GM12878 (cell line): ENCODE results near the gene COX18. TPM values are rescaled to one million over a fixed set of nuclear protein-coding genes. Genes with fewer than 3 reads are reported as not detected.

ENCODE experiments used
- ATF7 ChIP-seq: fragments of 450-650 bp; IDR thresholded peaks from 2 replicates; pipeline ENCODE4 v1.6.1; 2016; ENCODE audit warnings: low read depth, mild to moderate bottlenecking
- BACH1 ChIP-seq: fragments of 450-650 bp; IDR thresholded peaks from 2 replicates; pipeline ENCODE4 v1.6.1; 2017; ENCODE audit warnings: mild to moderate bottlenecking, borderline replicate concordance
- DPF2 ChIP-seq: fragments of 450-650 bp; IDR thresholded peaks from 2 replicates; pipeline ENCODE4 v1.6.1; 2017; ENCODE audit warnings: mild to moderate bottlenecking
- MTA2 ChIP-seq: fragments of 450-650 bp; IDR thresholded peaks from 2 replicates; pipeline ENCODE4 v1.6.1; 2016; ENCODE audit warnings: low read depth, mild to moderate bottlenecking, moderate library complexity
- MYC ChIP-seq: IDR thresholded peaks from 2 replicates; pipeline ENCODE4 v1.6.1; 2011; ENCODE audit warnings: mild to moderate bottlenecking, low read length, moderate library complexity, inconsistent platforms; ENCODE audit not compliant: insufficient read depth, insufficient replicate concordance, insufficient read length, severe bottlenecking
- RBBP5 ChIP-seq: fragments of 200-600 bp; sonication (generic); conservative IDR thresholded peaks from 2 replicates; pipeline ENCODE4 v1.6.1; 2016
- SMARCA5 ChIP-seq: fragments of 450-650 bp; IDR thresholded peaks from 2 replicates; pipeline ENCODE4 v1.6.1; 2017; ENCODE audit warnings: mild to moderate bottlenecking
- TCF12 ChIP-seq: IDR thresholded peaks from 2 replicates; pipeline ENCODE4 v1.6.1; 2011; ENCODE audit warnings: low read depth, mild to moderate bottlenecking, low read length
- ZNF217 ChIP-seq: fragments of 450-650 bp; IDR thresholded peaks from 2 replicates; pipeline ENCODE4 v1.6.1; 2017; ENCODE audit warnings: antibody characterized with exemption, mild to moderate bottlenecking
- ZZZ3 ChIP-seq: IDR thresholded peaks from 2 replicates; pipeline ENCODE4 v1.6.1; 2011; ENCODE audit warnings: low read depth; ENCODE audit not compliant: control insufficient read depth, insufficient read length
- polyA plus RNA-seq, 11 experiments: library from polyadenylated mRNA; depleted of rRNA in 4 of 11; unstranded in 6 of 11; stranded (reverse) in 5 of 11; fragments of >200 nt; fragmentation: Nextera tagmentation in 4 of 11; fragmentation: Illumina TruSeq in 1 of 11; extraction: Ambion mirVana in 4 of 11; extraction: Trizol in 1 of 11; gene quantifications; 1 replicate in 1 of 11; 2 replicates in 10 of 11; pipeline versions ENCODE4 v1.2.1 to v1.2.3, GENCODE V29; 2011 to 2016; ENCODE audit warnings: inconsistent platforms in 2 of 11, missing spikeins in 2 of 11, low read depth in 1 of 11
- total RNA-seq, 4 experiments: library from RNA; depleted of rRNA in 3 of 4; stranded (reverse); fragments of >200 nt in 3 of 4; fragmentation: Illumina TruSeq in 1 of 4; extraction: Trizol in 1 of 4; gene quantifications; 2 replicates each; pipeline versions ENCODE4 v1.2.1 to v1.2.3, GENCODE V29; 2013 to 2021
- TF ChIP-seq, protein P1 (sequence below): fragments of 150-350 bp; IDR thresholded peaks from 2 replicates; pipeline ENCODE4 v1.6.1; 2014; ENCODE audit warnings: mild to moderate bottlenecking, low read depth, low read length
- TF ChIP-seq, protein P2 (sequence below): IDR thresholded peaks from 2 replicates; pipeline ENCODE4 v1.6.1; 2012; ENCODE audit warnings: improper control_type of control experiment, low read depth, low read length; ENCODE audit not compliant: insufficient replicate concordance
- TF ChIP-seq, protein P3 (sequence below), 3 experiments: IDR thresholded peaks in 2 of 3; conservative IDR thresholded peaks in 1 of 3; 2 replicates each; pipeline ENCODE4 v1.5.1; 2011; ENCODE audit warnings: low read depth in 3 of 3, low read length in 3 of 3, mild to moderate bottlenecking in 3 of 3, control low read depth in 2 of 3, moderate library complexity in 2 of 3, inconsistent platforms in 1 of 3, mixed read lengths in 1 of 3; ENCODE audit not compliant: control insufficient read depth in 2 of 3, insufficient read depth in 1 of 3; ENCODE audit errors: extremely low read depth in 1 of 3
- TF ChIP-seq, protein P4 (sequence below): IDR thresholded peaks from 2 replicates; pipeline ENCODE4 v1.6.1; 2011; ENCODE audit warnings: borderline replicate concordance, low read depth, mild to moderate bottlenecking, moderate library complexity, mixed read lengths, low read length; ENCODE audit not compliant: insufficient read depth; ENCODE audit errors: extremely low read length
- TF ChIP-seq, protein P5 (sequence below): fragments of 450-650 bp; IDR thresholded peaks from 2 replicates; pipeline ENCODE4 v1.6.1; 2017; ENCODE audit warnings: mild to moderate bottlenecking, low read depth, inconsistent platforms; ENCODE audit not compliant: poor library complexity, severe bottlenecking

The COX18 gene
- total and polyA plus RNA-seq, 10 of the 15 experiments (the other 5 are each of a cell fraction or from before 2014, with no cell fraction given), result 7.2 to 36.4 (median 17.7) TPM

DNA sequence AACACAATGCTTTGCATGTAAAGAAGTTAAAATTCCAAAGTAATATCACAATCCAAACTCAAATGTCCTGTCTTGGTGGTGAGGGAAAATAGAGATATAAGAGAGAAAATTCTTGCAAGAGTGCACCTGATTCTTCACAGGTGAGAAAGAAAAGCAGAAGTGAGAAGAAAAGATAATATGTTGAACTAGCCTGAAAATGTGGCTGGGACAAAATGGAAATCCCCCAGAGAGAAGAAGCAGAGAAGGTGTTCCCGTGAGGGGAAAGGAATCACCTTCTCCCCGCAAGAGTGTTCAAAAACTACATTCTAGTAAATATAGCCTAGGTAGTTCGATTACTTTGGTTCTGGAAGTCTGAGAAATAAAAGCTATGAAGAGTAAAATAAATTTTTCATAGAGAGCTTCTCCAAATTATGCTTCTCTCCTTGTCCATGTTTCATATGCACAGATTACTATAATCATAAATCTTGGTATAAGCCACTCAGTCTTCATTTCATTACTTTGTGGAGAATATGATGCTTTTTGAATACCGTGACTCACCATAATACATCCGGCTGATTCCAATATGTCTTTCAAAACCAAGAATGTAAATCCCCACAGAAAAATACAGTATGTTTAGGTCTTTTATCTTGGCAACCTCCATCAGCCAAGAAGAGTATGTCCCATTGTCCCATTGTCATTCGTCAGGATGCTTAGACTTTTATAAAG, 63.1 kb downstream of the COX18 start (continued):
- TF ChIP-seq, protein P1, sequence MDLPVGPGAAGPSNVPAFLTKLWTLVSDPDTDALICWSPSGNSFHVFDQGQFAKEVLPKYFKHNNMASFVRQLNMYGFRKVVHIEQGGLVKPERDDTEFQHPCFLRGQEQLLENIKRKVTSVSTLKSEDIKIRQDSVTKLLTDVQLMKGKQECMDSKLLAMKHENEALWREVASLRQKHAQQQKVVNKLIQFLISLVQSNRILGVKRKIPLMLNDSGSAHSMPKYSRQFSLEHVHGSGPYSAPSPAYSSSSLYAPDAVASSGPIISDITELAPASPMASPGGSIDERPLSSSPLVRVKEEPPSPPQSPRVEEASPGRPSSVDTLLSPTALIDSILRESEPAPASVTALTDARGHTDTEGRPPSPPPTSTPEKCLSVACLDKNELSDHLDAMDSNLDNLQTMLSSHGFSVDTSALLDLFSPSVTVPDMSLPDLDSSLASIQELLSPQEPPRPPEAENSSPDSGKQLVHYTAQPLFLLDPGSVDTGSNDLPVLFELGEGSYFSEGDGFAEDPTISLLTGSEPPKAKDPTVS, result no peak
- TF ChIP-seq SMARCA5 (no peak), ZNF217 (no peak), MTA2 (peak; percentile 78), MYC (no peak), TCF12 (no peak), ATF7 (peak; percentile 48), DPF2 (peak; percentile 79), RBBP5 (no peak), ZZZ3 (no peak), BACH1 (no peak)
- TF ChIP-seq, protein P2, sequence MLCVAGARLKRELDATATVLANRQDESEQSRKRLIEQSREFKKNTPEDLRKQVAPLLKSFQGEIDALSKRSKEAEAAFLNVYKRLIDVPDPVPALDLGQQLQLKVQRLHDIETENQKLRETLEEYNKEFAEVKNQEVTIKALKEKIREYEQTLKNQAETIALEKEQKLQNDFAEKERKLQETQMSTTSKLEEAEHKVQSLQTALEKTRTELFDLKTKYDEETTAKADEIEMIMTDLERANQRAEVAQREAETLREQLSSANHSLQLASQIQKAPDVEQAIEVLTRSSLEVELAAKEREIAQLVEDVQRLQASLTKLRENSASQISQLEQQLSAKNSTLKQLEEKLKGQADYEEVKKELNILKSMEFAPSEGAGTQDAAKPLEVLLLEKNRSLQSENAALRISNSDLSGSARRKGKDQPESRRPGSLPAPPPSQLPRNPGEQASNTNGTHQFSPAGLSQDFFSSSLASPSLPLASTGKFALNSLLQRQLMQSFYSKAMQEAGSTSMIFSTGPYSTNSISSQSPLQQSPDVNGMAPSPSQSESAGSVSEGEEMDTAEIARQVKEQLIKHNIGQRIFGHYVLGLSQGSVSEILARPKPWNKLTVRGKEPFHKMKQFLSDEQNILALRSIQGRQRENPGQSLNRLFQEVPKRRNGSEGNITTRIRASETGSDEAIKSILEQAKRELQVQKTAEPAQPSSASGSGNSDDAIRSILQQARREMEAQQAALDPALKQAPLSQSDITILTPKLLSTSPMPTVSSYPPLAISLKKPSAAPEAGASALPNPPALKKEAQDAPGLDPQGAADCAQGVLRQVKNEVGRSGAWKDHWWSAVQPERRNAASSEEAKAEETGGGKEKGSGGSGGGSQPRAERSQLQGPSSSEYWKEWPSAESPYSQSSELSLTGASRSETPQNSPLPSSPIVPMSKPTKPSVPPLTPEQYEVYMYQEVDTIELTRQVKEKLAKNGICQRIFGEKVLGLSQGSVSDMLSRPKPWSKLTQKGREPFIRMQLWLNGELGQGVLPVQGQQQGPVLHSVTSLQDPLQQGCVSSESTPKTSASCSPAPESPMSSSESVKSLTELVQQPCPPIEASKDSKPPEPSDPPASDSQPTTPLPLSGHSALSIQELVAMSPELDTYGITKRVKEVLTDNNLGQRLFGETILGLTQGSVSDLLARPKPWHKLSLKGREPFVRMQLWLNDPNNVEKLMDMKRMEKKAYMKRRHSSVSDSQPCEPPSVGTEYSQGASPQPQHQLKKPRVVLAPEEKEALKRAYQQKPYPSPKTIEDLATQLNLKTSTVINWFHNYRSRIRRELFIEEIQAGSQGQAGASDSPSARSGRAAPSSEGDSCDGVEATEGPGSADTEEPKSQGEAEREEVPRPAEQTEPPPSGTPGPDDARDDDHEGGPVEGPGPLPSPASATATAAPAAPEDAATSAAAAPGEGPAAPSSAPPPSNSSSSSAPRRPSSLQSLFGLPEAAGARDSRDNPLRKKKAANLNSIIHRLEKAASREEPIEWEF, result no peak
- TF ChIP-seq, protein P3, sequence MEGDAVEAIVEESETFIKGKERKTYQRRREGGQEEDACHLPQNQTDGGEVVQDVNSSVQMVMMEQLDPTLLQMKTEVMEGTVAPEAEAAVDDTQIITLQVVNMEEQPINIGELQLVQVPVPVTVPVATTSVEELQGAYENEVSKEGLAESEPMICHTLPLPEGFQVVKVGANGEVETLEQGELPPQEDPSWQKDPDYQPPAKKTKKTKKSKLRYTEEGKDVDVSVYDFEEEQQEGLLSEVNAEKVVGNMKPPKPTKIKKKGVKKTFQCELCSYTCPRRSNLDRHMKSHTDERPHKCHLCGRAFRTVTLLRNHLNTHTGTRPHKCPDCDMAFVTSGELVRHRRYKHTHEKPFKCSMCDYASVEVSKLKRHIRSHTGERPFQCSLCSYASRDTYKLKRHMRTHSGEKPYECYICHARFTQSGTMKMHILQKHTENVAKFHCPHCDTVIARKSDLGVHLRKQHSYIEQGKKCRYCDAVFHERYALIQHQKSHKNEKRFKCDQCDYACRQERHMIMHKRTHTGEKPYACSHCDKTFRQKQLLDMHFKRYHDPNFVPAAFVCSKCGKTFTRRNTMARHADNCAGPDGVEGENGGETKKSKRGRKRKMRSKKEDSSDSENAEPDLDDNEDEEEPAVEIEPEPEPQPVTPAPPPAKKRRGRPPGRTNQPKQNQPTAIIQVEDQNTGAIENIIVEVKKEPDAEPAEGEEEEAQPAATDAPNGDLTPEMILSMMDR (IDR thresholded peaks at IDR 0.05 in 2 of 3, conservative IDR thresholded peaks at IDR 0.05 in 1 of 3; ENCODE audit: control insufficient read depth in 2 of 3, extremely low read depth in 1 of 3, insufficient read depth in 1 of 3, low read depth in 3 of 3, low read length in 3 of 3), result no peak
- TF ChIP-seq, protein P4, sequence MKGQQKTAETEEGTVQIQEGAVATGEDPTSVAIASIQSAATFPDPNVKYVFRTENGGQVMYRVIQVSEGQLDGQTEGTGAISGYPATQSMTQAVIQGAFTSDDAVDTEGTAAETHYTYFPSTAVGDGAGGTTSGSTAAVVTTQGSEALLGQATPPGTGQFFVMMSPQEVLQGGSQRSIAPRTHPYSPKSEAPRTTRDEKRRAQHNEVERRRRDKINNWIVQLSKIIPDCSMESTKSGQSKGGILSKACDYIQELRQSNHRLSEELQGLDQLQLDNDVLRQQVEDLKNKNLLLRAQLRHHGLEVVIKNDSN, result no peak
- TF ChIP-seq, protein P5, sequence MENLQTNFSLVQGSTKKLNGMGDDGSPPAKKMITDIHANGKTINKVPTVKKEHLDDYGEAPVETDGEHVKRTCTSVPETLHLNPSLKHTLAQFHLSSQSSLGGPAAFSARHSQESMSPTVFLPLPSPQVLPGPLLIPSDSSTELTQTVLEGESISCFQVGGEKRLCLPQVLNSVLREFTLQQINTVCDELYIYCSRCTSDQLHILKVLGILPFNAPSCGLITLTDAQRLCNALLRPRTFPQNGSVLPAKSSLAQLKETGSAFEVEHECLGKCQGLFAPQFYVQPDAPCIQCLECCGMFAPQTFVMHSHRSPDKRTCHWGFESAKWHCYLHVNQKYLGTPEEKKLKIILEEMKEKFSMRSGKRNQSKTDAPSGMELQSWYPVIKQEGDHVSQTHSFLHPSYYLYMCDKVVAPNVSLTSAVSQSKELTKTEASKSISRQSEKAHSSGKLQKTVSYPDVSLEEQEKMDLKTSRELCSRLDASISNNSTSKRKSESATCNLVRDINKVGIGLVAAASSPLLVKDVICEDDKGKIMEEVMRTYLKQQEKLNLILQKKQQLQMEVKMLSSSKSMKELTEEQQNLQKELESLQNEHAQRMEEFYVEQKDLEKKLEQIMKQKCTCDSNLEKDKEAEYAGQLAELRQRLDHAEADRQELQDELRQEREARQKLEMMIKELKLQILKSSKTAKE, result peak; percentile 20
